B cell (primary cell): ENCODE measurements around the gene INSR. TPM values are rescaled to one million over a fixed set of nuclear protein-coding genes. Genes with fewer than 3 reads are reported as not detected.

Experiments
- ATAC-seq: fragments of 200-7000 bp; cut with Tn5 transposase; one replicate; pipeline ENCODE4 v1.10.0; 2021; ENCODE audit warnings: low read depth, mild to moderate bottlenecking, moderate number of reproducible peaks, moderate library complexity
- CTCF ChIA-PET: fragments of 350-600 bp; sonication (Branson Sonifier 250); formaldehyde crosslinking; loops from one replicate; lab custom pipeline; 2021; ENCODE audit warnings: antibody characterized with exemption, inconsistent platforms; lab: Charles Lee
- POLR2A ChIA-PET: fragments of 350-600 bp; sonication (Branson Sonifier 250); formaldehyde crosslinking; loops from one replicate; lab custom pipeline; 2021; ENCODE audit warnings: antibody characterized with exemption; lab: Charles Lee
- DNase-seq: peaks from one replicate; pipeline ENCODE4 v3.0.0; 2013
- H2AFZ ChIP-seq: 2 replicates; pipeline ENCODE4 v1.6.1; 2012; ENCODE audit warnings: mild to moderate bottlenecking, low read depth, low read length; ENCODE audit not compliant: insufficient read depth, poor library complexity, severe bottlenecking
- H3K27ac ChIP-seq, 2 donors: 1 replicate in 1 of 2; 2 replicates in 1 of 2; pipeline ENCODE4 v1.5.1; 2012 to 2013; ENCODE audit warnings: low read length in 2 of 2, mild to moderate bottlenecking in 2 of 2, moderate library complexity in 1 of 2
- H3K27me3 ChIP-seq, 4 experiments: fragments of 200-600 bp in 1 of 4; sonication (generic) in 1 of 4; replicated peaks in 1 of 4; 1 replicate in 2 of 4; 2 replicates in 2 of 4; pipeline versions ENCODE4 v1.6.1 to v1.7.0; 2013 to 2016; ENCODE audit warnings: low read length in 3 of 4, mild to moderate bottlenecking in 2 of 4, mixed read lengths in 1 of 4, moderate library complexity in 1 of 4; ENCODE audit not compliant: insufficient read depth in 4 of 4, control insufficient read depth in 3 of 4; ENCODE audit errors: control extremely low read depth in 1 of 4
- H3K36me3 ChIP-seq, 2 experiments: replicated peaks in 1 of 2; 1 replicate in 1 of 2; 2 replicates in 1 of 2; pipeline versions ENCODE4 v1.6.1 to v1.7.1; 2013; ENCODE audit warnings: low read length in 1 of 2; ENCODE audit not compliant: insufficient read depth in 2 of 2, control insufficient read depth in 1 of 2; ENCODE audit errors: control extremely low read depth in 1 of 2, extremely low read depth in 1 of 2
- H3K4me1 ChIP-seq, 2 donors: fragments of 200-600 bp in 1 of 2; sonication (generic) in 1 of 2; 1 replicate in 1 of 2; 2 replicates in 1 of 2; pipeline versions ENCODE4 v1.5.1 to v1.6.1; 2013 to 2017; ENCODE audit warnings: low read length in 2 of 2; ENCODE audit not compliant: control insufficient read depth in 2 of 2, insufficient read depth in 2 of 2
- H3K4me2 ChIP-seq: replicated peaks from 2 replicates; pipeline ENCODE3; 2012; ENCODE audit warnings: mild to moderate bottlenecking, low read depth, low read length; ENCODE audit not compliant: poor library complexity, severe bottlenecking
- H3K4me3 ChIP-seq, 5 experiments: fragments of 200-600 bp in 1 of 5; sonication (generic) in 1 of 5; 1 replicate in 3 of 5; 2 replicates in 2 of 5; pipeline versions ENCODE4 v1.5.1 to v1.7.0; 2011 to 2016; ENCODE audit warnings: low read length in 4 of 5, mild to moderate bottlenecking in 4 of 5, low read depth in 2 of 5, control low read depth in 1 of 5, moderate library complexity in 1 of 5; ENCODE audit not compliant: insufficient read depth in 1 of 5; ENCODE audit errors: control extremely low read depth in 1 of 5, extremely low read depth in 1 of 5
- H3K79me2 ChIP-seq: fragments of 200-600 bp; sonication (generic); one replicate; pipeline ENCODE4 v1.6.0; 2016; ENCODE audit warnings: low read length; ENCODE audit not compliant: control insufficient read depth, insufficient read depth
- H3K9ac ChIP-seq: fragments of 200-600 bp; sonication (generic); 2 replicates; pipeline ENCODE4 v1.6.1; 2017; ENCODE audit warnings: mild to moderate bottlenecking, low read length, moderate library complexity
- H3K9me3 ChIP-seq, 3 donors: one replicate each; pipeline versions ENCODE4 v1.6.1 to v1.7.1; 2013; ENCODE audit warnings: low read length in 2 of 3; ENCODE audit not compliant: control insufficient read depth in 2 of 3, insufficient read depth in 1 of 3; ENCODE audit errors: control extremely low read depth in 1 of 3
- H4K20me1 ChIP-seq: 2 replicates; pipeline ENCODE4 v1.6.0; 2012; ENCODE audit warnings: mild to moderate bottlenecking, low read length; ENCODE audit not compliant: insufficient read depth, control insufficient read depth, poor library complexity, severe bottlenecking
- H3K27ac Mint-ChIP-seq: one replicate; pipeline ENCODE4 v1.8.0; 2021; ENCODE audit warnings: mixed read lengths
- H3K27me3 Mint-ChIP-seq: one replicate; pipeline ENCODE4 v1.8.0; 2021; ENCODE audit warnings: mixed read lengths
- H3K4me1 Mint-ChIP-seq: one replicate; pipeline ENCODE4 v1.8.0; 2021; ENCODE audit warnings: mixed read lengths
- H3K4me3 Mint-ChIP-seq: one replicate; pipeline ENCODE4 v1.8.0; 2021; ENCODE audit warnings: mixed read lengths
- H3K9me3 Mint-ChIP-seq: one replicate; pipeline ENCODE4 v1.8.0; 2022; ENCODE audit warnings: mixed read lengths; ENCODE audit not compliant: insufficient read depth
- EZH2 ChIP-seq: IDR thresholded peaks from 2 replicates; pipeline ENCODE4 v1.6.1; 2012; ENCODE audit warnings: borderline replicate concordance, low read depth, mild to moderate bottlenecking, moderate library complexity, low read length; ENCODE audit not compliant: insufficient read depth, poor library complexity, severe bottlenecking
- WGBS: methylation state at CpG from one replicate; pipeline ENCODE4 v1.1.5; 2013; ENCODE audit warnings: missing lambda C conversion rate; ENCODE audit not compliant: insufficient coverage; 5-methylcytosine and 5-hydroxymethylcytosine counted together
- intact Hi-C: fragments of 100-400 bp; cut with micrococcal nuclease; formaldehyde crosslinking; loops from one replicate; pipeline ENCODE4 v1.10.0; 2022
- polyA plus RNA-seq: library from polyadenylated mRNA; depleted of rRNA; stranded (reverse); fragments of >200 nt; gene quantifications from 2 replicates; pipeline ENCODE4 v1.2.3, GENCODE V29; 2012
- total RNA-seq, 2 donors: library from RNA; stranded (reverse); fragments of 120-200 nt in 1 of 2; gene quantifications; 1 replicate in 1 of 2; 2 replicates in 1 of 2; pipeline versions ENCODE4 v1.2.3 to v1.2.4, GENCODE V29; 2013 to 2022
- TF ChIP-seq, protein P1 (sequence below): fragments of 200-600 bp; IDR thresholded peaks from one replicate; pipeline ENCODE4 v1.8.0; 2022; ENCODE audit warnings: antibody characterized with exemption, mild to moderate bottlenecking

Gene INSR
- total and polyA plus RNA-seq, 2 donors (not counting 1 experiment from before 2014, with no cell fraction given), result 1.4 to 6.3 TPM

DNA sequence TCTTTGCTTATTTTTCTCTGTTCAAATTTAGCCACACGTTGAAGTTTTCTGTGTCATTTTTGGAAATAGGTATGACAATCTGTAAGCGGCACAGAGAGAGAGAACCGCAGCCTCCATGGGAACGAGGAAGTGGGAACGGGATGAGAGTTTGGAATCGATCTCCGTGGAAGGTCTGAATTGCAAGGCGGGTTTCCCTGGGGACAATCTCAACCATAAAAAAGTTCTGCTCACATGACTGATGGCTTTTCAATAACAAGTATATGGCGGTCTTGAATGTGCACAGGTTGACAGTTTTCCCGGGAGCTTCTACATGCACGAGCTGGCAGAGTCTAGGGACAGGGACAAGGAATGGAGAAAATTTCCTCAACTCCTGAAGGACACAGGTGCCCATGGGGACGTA is 90.9 kb downstream of the INSR start:
- ATAC-seq (no peak), DNase-seq (no peak)
- Histone ChIP-seq H2AFZ (no peak overlapping the region), H4K20me1 (no peaks in the 10 kb centered on the region), H3K4me1 (peaks cover 12 to 14% of the 10 kb centered on the region in 2 donors), H3K9me3 (no peaks in the 10 kb centered on the region), H3K27ac (no peak overlapping the region), H3K4me3 (no peak overlapping the region), H3K4me2 (no peak overlapping the region), H3K79me2 (peaks cover 8% of the 10 kb centered on the region), H3K9ac (no peak overlapping the region), H3K36me3 (no peaks in the 10 kb centered on the region), H3K27me3 (no peaks in the 10 kb centered on the region)
- CTCF ChIA-PET, result no interaction called here
- Mint-ChIP-seq H3K9me3 (no peaks in the 10 kb centered on the region), H3K4me1 (peaks cover 18% of the 10 kb centered on the region), H3K27ac (no peak overlapping the region), H3K27me3 (peaks cover 4% of the 10 kb centered on the region), H3K4me3 (no peak overlapping the region)
- intact Hi-C loops, result no loop called here
- no peak for TF ChIP-seq EZH2
- TF ChIP-seq, protein P1, sequence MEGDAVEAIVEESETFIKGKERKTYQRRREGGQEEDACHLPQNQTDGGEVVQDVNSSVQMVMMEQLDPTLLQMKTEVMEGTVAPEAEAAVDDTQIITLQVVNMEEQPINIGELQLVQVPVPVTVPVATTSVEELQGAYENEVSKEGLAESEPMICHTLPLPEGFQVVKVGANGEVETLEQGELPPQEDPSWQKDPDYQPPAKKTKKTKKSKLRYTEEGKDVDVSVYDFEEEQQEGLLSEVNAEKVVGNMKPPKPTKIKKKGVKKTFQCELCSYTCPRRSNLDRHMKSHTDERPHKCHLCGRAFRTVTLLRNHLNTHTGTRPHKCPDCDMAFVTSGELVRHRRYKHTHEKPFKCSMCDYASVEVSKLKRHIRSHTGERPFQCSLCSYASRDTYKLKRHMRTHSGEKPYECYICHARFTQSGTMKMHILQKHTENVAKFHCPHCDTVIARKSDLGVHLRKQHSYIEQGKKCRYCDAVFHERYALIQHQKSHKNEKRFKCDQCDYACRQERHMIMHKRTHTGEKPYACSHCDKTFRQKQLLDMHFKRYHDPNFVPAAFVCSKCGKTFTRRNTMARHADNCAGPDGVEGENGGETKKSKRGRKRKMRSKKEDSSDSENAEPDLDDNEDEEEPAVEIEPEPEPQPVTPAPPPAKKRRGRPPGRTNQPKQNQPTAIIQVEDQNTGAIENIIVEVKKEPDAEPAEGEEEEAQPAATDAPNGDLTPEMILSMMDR, result no peak
- POLR2A ChIA-PET, result interaction anchor here (0.6 kb wide), 1 partner anchor 38 kb away, joined by 4 read pairs; no protein-coding TSS in a partner anchor
- WGBS, result 96% methylated on average over 11 of the region's 12 CpGs

DNA sequence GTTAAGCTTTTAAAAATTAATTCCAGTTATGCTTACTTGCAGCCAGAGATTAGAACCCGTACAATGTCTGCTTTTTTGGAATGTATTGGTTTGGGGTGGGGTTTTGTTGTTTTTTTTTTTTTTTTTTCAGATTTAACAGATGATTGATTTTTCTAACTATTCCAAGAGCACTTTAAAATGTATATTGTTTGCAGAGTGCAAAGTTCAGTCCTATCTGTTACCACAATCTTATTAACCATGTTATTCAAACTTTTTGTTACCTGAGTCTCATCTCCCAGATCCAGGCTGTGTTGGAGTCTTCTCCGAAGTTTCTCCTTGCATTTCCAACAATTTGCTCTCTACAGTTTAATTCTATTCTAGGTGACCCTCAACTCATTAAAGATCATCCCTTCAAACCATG is 91.3 kb downstream of the INSR start:
- no peak overlapping the region for H3K9ac ChIP-seq
- intact Hi-C loops, result no loop called here
- ChIA-PET POLR2A (no interaction called here), CTCF (interaction anchor here (0.6 to 0.7 kb wide), 2 partner anchors 122 to 698 kb away, joined by 3 read pairs; no protein-coding TSS in a partner anchor)
- TF ChIP-seq, protein P1, result no peak
- no peak for TF ChIP-seq EZH2
- no peaks in the 10 kb centered on the region for H3K9me3 ChIP-seq
- H2AFZ ChIP-seq, result no peak overlapping the region
- H3K4me3 Mint-ChIP-seq, result no peak overlapping the region
- H3K36me3 ChIP-seq, result no peaks in the 10 kb centered on the region
- H3K27ac Mint-ChIP-seq, result no peak overlapping the region
- no peaks in the 10 kb centered on the region for H3K9me3 Mint-ChIP-seq
- 80% methylated on average over 1 of the region's 2 CpGs for WGBS
- no peaks in the 10 kb centered on the region for H4K20me1 ChIP-seq
- DNase-seq, result no peak
- ATAC-seq, result no peak
- no peak overlapping the region for H3K27ac ChIP-seq
- peaks cover 8 to 13% of the 10 kb centered on the region in 2 donors for H3K4me1 ChIP-seq
- peaks cover 4% of the 10 kb centered on the region for H3K27me3 Mint-ChIP-seq
- peaks cover 8% of the 10 kb centered on the region for H3K79me2 ChIP-seq
- peaks cover 14% of the 10 kb centered on the region for H3K4me1 Mint-ChIP-seq
- H3K4me3 ChIP-seq, result no peak overlapping the region
- no peaks in the 10 kb centered on the region for H3K27me3 ChIP-seq
- no peak overlapping the region for H3K4me2 ChIP-seq
